ENCODE measurements around the gene TOP2B. TPM values are rescaled to one million over a fixed set of nuclear protein-coding genes. Genes with fewer than 3 reads are reported as not detected.
A peak's percentile ranks its signal among the peaks of the same experiment; 100 is the strongest.

The TOP2B gene
- 195 TPM for total RNA-seq (ENCODE audit: unreplicated experiment)
- long read RNA-seq, partial matches to known transcripts, result 7 of 7 reads
- long read RNA-seq, other reads (novel, unspliced or antisense), result 0 of 7 reads

GRCh38 chr3:25664812-25665314 is at the start of gene TOP2B:
Gene TOP2B, minus strand, starts transcription at chr3:25664907. Its CDS starts 610 bp downstream, at chr3:25664297.
- no peak for TF ChIP-seq CTCF (IDR thresholded peaks at IDR 0.05; ENCODE audit: unreplicated experiment)
- peaks cover 43% of the 10 kb centered on the region for H3K4me1 Mint-ChIP-seq (ENCODE audit: unreplicated experiment)
- H3K36me3 Mint-ChIP-seq (ENCODE audit: low read depth, unreplicated experiment), result peaks cover 10% of the 10 kb centered on the region
- peak; percentile 95 for DNase-seq (ENCODE audit: low spot score)
- no peaks in the 10 kb centered on the region for H3K9me3 Mint-ChIP-seq (ENCODE audit: unreplicated experiment)
- H3K4me3 Mint-ChIP-seq (ENCODE audit: unreplicated experiment), result peak within 1 kb of the TSS; percentile 100
- peaks cover 22% of the 10 kb centered on the region for H3K27me3 Mint-ChIP-seq (ENCODE audit: unreplicated experiment)
- peak within 1 kb of the TSS; percentile 98 for H3K27ac Mint-ChIP-seq (ENCODE audit: unreplicated experiment)

- DNase-seq (ENCODE audit: low spot score), result no peak
- TF ChIP-seq CTCF (IDR thresholded peaks at IDR 0.05; ENCODE audit: unreplicated experiment), result no peak
- H3K27me3 Mint-ChIP-seq (ENCODE audit: unreplicated experiment), result peaks cover 5% of the 10 kb centered on the region
- peaks cover 3% of the 10 kb centered on the region for H3K36me3 Mint-ChIP-seq (ENCODE audit: low read depth, unreplicated experiment)
- no peaks in the 10 kb centered on the region for H3K4me1 Mint-ChIP-seq (ENCODE audit: unreplicated experiment)
- H3K4me3 Mint-ChIP-seq (ENCODE audit: unreplicated experiment), result no peak overlapping the region
- H3K9me3 Mint-ChIP-seq (ENCODE audit: unreplicated experiment), result no peaks in the 10 kb centered on the region
- H3K27ac Mint-ChIP-seq (ENCODE audit: unreplicated experiment), result no peak overlapping the region
Measured at GRCh38 chr3:25713341-25713985, 48.8 kb upstream of the TOP2B start.

GRCh38 chr3:25711090-25711489 is 46.4 kb upstream of the TOP2B start:
- no peak overlapping the region for H3K4me3 Mint-ChIP-seq (ENCODE audit: unreplicated experiment)
- TF ChIP-seq CTCF (IDR thresholded peaks at IDR 0.05; ENCODE audit: unreplicated experiment), result no peak
- no peaks in the 10 kb centered on the region for H3K9me3 Mint-ChIP-seq (ENCODE audit: unreplicated experiment)
- no peak for DNase-seq (ENCODE audit: low spot score)
- H3K4me1 Mint-ChIP-seq (ENCODE audit: unreplicated experiment), result no peaks in the 10 kb centered on the region
- H3K27ac Mint-ChIP-seq (ENCODE audit: unreplicated experiment), result no peak overlapping the region
- H3K36me3 Mint-ChIP-seq (ENCODE audit: low read depth, unreplicated experiment), result no peaks in the 10 kb centered on the region
- H3K27me3 Mint-ChIP-seq (ENCODE audit: unreplicated experiment), result peaks cover 3% of the 10 kb centered on the region

- no peak for DNase-seq (ENCODE audit: low spot score)
- Mint-ChIP-seq H3K4me1 (ENCODE audit: unreplicated experiment) (no peaks in the 10 kb centered on the region), H3K9me3 (ENCODE audit: unreplicated experiment) (no peaks in the 10 kb centered on the region), H3K27me3 (ENCODE audit: unreplicated experiment) (peaks cover 3% of the 10 kb centered on the region), H3K36me3 (ENCODE audit: low read depth, unreplicated experiment) (no peaks in the 10 kb centered on the region), H3K4me3 (ENCODE audit: unreplicated experiment) (no peak overlapping the region), H3K27ac (ENCODE audit: unreplicated experiment) (no peak overlapping the region)
- TF ChIP-seq CTCF (IDR thresholded peaks at IDR 0.05; ENCODE audit: unreplicated experiment), result no peak
Measured at GRCh38 chr3:25708036-25708435, 43.3 kb upstream of the TOP2B start.

GRCh38 chr3:25707268-25707926 is 42.7 kb upstream of the TOP2B start:
- no peak for DNase-seq (ENCODE audit: low spot score)
- no peak overlapping the region for H3K27ac Mint-ChIP-seq (ENCODE audit: unreplicated experiment)
- H3K4me3 Mint-ChIP-seq (ENCODE audit: unreplicated experiment), result no peak overlapping the region
- no peaks in the 10 kb centered on the region for H3K36me3 Mint-ChIP-seq (ENCODE audit: low read depth, unreplicated experiment)
- H3K27me3 Mint-ChIP-seq (ENCODE audit: unreplicated experiment), result peaks cover 2% of the 10 kb centered on the region
- no peak for TF ChIP-seq CTCF (IDR thresholded peaks at IDR 0.05; ENCODE audit: unreplicated experiment)
- no peaks in the 10 kb centered on the region for H3K4me1 Mint-ChIP-seq (ENCODE audit: unreplicated experiment)
- H3K9me3 Mint-ChIP-seq (ENCODE audit: unreplicated experiment), result no peaks in the 10 kb centered on the region
